ENCODE results near the gene CASP9. TPM values are rescaled to one million over a fixed set of nuclear protein-coding genes. Genes with fewer than 3 reads are reported as not detected.

The CASP9 gene
- total RNA-seq, 1 donor from 2014 or later: 15.7 TPM

- H3K4me3 Mint-ChIP-seq: no peak overlapping the region
- ChIA-PET CTCF (no interaction called here), POLR2A (no interaction called here)
- ATAC-seq (ENCODE audit: low read depth) (no peak), DNase-seq (no peak)
- no peaks in the 10 kb centered on the region for H3K9me3 Mint-ChIP-seq
- H3K36me3 Mint-ChIP-seq (ENCODE audit: low read depth): no peaks in the 10 kb centered on the region
- TF ChIP-seq CTCF (IDR thresholded peaks at IDR 0.05): no peak
- no peaks in the 10 kb centered on the region for H3K4me1 Mint-ChIP-seq
- intact Hi-C loops (cut with micrococcal nuclease): no loop called here
- H3K27ac Mint-ChIP-seq: no peak overlapping the region
- H3K27me3 Mint-ChIP-seq: peaks cover 22% of the 10 kb centered on the region
Measured at GRCh38 chr1:15444468-15445389, 79.3 kb downstream of the CASP9 start.

- H3K4me3 Mint-ChIP-seq: no peak overlapping the region
- no peak for ATAC-seq (ENCODE audit: low read depth)
- no peaks in the 10 kb centered on the region for H3K9me3 Mint-ChIP-seq
- intact Hi-C loops (cut with micrococcal nuclease): no loop called here
- CTCF ChIA-PET: no interaction called here
- H3K4me1 Mint-ChIP-seq: no peaks in the 10 kb centered on the region
- DNase-seq: no peak
- no peak for TF ChIP-seq CTCF (IDR thresholded peaks at IDR 0.05)
- no peaks in the 10 kb centered on the region for H3K36me3 Mint-ChIP-seq (ENCODE audit: low read depth)
- no peak overlapping the region for H3K27ac Mint-ChIP-seq
- peaks cover 15% of the 10 kb centered on the region for H3K27me3 Mint-ChIP-seq
- POLR2A ChIA-PET: no interaction called here
Measured at GRCh38 chr1:15443281-15443680, 80.7 kb downstream of the CASP9 start.

GRCh38 chr1:15442759-15443158 is 81.3 kb downstream of the CASP9 start:
- no peak for TF ChIP-seq CTCF (IDR thresholded peaks at IDR 0.05)
- CTCF ChIA-PET: interaction anchor here (1.5 kb wide), 1 partner anchor 11 kb away, joined by 3 read pairs; no protein-coding TSS in a partner anchor
- H3K9me3 Mint-ChIP-seq: no peaks in the 10 kb centered on the region
- H3K4me3 Mint-ChIP-seq: no peak overlapping the region
- peaks cover 13% of the 10 kb centered on the region for H3K27me3 Mint-ChIP-seq
- H3K27ac Mint-ChIP-seq: no peak overlapping the region
- DNase-seq: no peak
- POLR2A ChIA-PET: no interaction called here
- intact Hi-C loops (cut with micrococcal nuclease): no loop called here
- no peaks in the 10 kb centered on the region for H3K4me1 Mint-ChIP-seq
- no peaks in the 10 kb centered on the region for H3K36me3 Mint-ChIP-seq (ENCODE audit: low read depth)
- ATAC-seq (ENCODE audit: low read depth): no peak

- DNase-seq (no peak), ATAC-seq (ENCODE audit: low read depth) (no peak)
- intact Hi-C loops (cut with micrococcal nuclease): no loop called here
- no peaks in the 10 kb centered on the region for H3K36me3 Mint-ChIP-seq (ENCODE audit: low read depth)
- no peaks in the 10 kb centered on the region for H3K4me1 Mint-ChIP-seq
- H3K9me3 Mint-ChIP-seq: no peaks in the 10 kb centered on the region
- peaks cover 8% of the 10 kb centered on the region for H3K27me3 Mint-ChIP-seq
- TF ChIP-seq CTCF (IDR thresholded peaks at IDR 0.05): no peak
- ChIA-PET CTCF (interaction anchor here (1.5 kb wide), 1 partner anchor 11 kb away, joined by 3 read pairs; no protein-coding TSS in a partner anchor), POLR2A (no interaction called here)
- H3K27ac Mint-ChIP-seq: no peak overlapping the region
- no peak overlapping the region for H3K4me3 Mint-ChIP-seq
Measured at GRCh38 chr1:15442119-15442518, 81.9 kb downstream of the CASP9 start.

Other genes starting within 250 kb of the CASP9 start
- gene EFHD2, start 114.3 kb downstream of the CASP9 start, total RNA-seq: 55.3 and 56.5 TPM in 2 replicates
- gene CTRC, start 85.8 kb downstream of the CASP9 start, total RNA-seq: 0.39 and 0.80 TPM in 2 replicates
- not detected in 2 replicates for gene CELA2A, start 67.5 kb downstream of the CASP9 start, total RNA-seq
- gene CELA2B, start 48.1 kb downstream of the CASP9 start, total RNA-seq: not detected in 2 replicates
- 35.5 and 35.9 TPM in 2 replicates for gene DNAJC16, start 2.6 kb upstream of the CASP9 start, total RNA-seq
- gene AGMAT, start 60.8 kb upstream of the CASP9 start, total RNA-seq: 8.1 TPM in 2 replicates
- 45.8 and 59.1 TPM in 2 replicates for gene DDI2, start 93.2 kb upstream of the CASP9 start, total RNA-seq
- 100 and 105 TPM in 2 replicates for gene PLEKHM2, start 160.1 kb upstream of the CASP9 start, total RNA-seq
- gene SLC25A34, start 212.0 kb upstream of the CASP9 start, total RNA-seq: 3.8 and 5.8 TPM in 2 replicates
- not detected in 2 replicates for gene TMEM82, start 218.3 kb upstream of the CASP9 start, total RNA-seq
- 0.15 TPM in 1 of 2 replicates, not detected in the other for gene FBLIM1, start 234.6 kb upstream of the CASP9 start, total RNA-seq

All from activated B cell treated with CpG ODN at 0.5 μM for 24 hours (primary cell).